Measurements from ENCODE around the gene CENPN.
A peak's percentile ranks its signal among the peaks of the same experiment; 100 is the strongest.

CENPN gene

DNA sequence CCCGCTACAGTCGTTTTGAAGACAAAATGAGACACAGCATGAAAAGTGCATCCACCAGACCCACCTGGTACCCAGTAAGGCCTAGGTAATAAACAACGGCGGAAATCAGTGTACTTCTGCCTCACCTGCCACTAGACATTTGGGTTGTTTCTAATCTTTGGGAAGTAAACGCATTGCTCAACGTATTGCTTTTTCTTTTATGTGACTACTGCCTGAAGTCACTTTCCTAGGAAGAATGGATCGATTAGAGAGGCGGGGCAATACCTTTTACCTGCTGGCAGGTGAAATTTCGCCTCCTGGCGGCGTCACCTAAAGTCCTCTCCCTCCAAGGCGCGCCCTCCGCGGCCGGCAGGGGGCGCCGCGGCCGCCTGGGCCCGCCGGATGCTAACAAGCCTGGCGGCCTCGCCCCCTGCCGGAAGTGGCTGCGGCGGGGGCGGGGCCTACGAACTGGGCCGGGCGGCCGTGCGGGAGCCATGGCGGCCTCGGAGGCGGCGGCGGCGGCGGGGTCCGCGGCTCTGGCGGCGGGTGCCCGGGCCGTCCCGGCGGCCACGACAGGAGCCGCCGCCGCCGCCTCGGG, 28.5 kb downstream of the CENPN start, which contains the start of gene ATMIN:
Gene ATMIN, plus strand, starts transcription at position 445 of the 577 bp plus-strand sequence. Its CDS starts 29 bp downstream, at position 474.
- DNase-seq (ENCODE audit: low spot score): peak; percentile 89
- CTCF ChIA-PET: interaction anchor here (0.5 to 1.2 kb wide), 9 partner anchors 17 to 971 kb away, joined by 3 to 5 read pairs (median 4); partner anchors contain the start of gene BCO1
- peak within 1 kb of the TSS; percentile 67 for H3K27ac ChIP-seq
- peak; percentile 98 for TF ChIP-seq CTCF (conservative IDR thresholded peaks at IDR 0.05; ENCODE audit: low read depth)
- POLR2A ChIA-PET (ENCODE audit: low non-redundant PET): interaction anchor here (1.2 kb wide), 1 partner anchor 41 kb away, joined by 3 read pairs; no protein-coding TSS in a partner anchor

- ChIA-PET CTCF (interaction anchor here (0.5 to 1.2 kb wide), 9 partner anchors 17 to 972 kb away, joined by 3 to 5 read pairs (median 4); partner anchors contain the start of gene BCO1), POLR2A (ENCODE audit: low non-redundant PET) (no interaction called here)
- TF ChIP-seq CTCF (conservative IDR thresholded peaks at IDR 0.05; ENCODE audit: low read depth): no peak
- peak; percentile 30 for DNase-seq (ENCODE audit: low spot score)
- H3K27ac ChIP-seq: peak overlapping the region; percentile 67
Observed at GRCh38 chr16:81035975-81036750, 29.1 kb downstream of the CENPN start.

- no peak for TF ChIP-seq CTCF (conservative IDR thresholded peaks at IDR 0.05; ENCODE audit: low read depth)
- ChIA-PET CTCF (interaction anchor here (0.7 kb wide), 1 partner anchor 301 kb away, joined by 3 read pairs; no protein-coding TSS in a partner anchor), POLR2A (ENCODE audit: low non-redundant PET) (interaction anchor here (0.5 kb wide), 1 partner anchor 46 kb away, joined by 4 read pairs; no protein-coding TSS in a partner anchor)
- peak; percentile 9 for DNase-seq (ENCODE audit: low spot score)
- H3K27ac ChIP-seq: peak overlapping the region; percentile 67; the same call in 1 of the 2 replicates
Observed at GRCh38 chr16:81036751-81037350, 29.8 kb downstream of the CENPN start.

DNA sequence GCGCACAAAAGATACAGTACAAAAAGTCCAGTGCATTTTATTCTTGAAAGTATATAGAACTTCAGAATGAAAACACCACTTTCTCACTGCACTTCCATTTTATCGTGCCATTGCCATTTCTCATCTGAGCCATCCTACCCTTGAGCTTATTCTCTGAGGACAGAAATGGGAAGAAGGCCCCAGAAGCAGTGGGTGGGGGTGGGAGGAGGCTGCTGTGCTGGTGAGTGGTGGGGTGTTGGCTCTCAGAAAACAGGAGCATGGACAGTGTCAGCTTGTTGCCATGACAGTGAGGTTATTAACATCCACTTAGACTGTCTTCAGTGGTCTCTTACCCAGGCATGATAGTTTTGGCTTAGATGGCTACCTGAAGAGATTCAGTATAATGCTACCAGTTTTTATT, 33.1 kb downstream of the CENPN start:
- CTCF ChIA-PET: no interaction called here
- H3K27ac ChIP-seq: no peak overlapping the region
- DNase-seq (ENCODE audit: low spot score): no peak
- no peak for TF ChIP-seq CTCF (conservative IDR thresholded peaks at IDR 0.05; ENCODE audit: low read depth)
- POLR2A ChIA-PET (ENCODE audit: low non-redundant PET): no interaction called here

DNA sequence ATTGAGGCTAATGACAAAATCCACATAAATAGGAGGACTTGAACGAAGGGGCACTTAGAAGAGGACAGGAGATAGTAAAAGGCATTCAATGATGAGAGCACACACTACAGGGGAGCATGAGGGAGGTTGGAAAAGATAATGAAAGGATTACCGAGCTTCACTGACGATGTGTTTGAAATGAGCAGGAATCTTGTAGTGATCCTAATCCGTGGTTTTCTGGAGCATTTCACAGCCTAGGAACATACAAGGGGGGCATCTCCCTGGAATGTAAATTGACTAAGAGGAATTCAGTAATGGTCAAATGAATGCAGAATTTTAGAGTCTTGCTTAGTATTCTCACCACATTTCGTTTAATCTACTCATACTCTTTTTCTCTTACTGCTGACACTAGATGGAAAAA, 33.8 kb downstream of the CENPN start:
- ChIA-PET POLR2A (ENCODE audit: low non-redundant PET) (no interaction called here), CTCF (no interaction called here)
- TF ChIP-seq CTCF (conservative IDR thresholded peaks at IDR 0.05; ENCODE audit: low read depth): no peak
- DNase-seq (ENCODE audit: low spot score): no peak
- no peak overlapping the region for H3K27ac ChIP-seq

- ChIA-PET CTCF (no interaction called here), POLR2A (ENCODE audit: low non-redundant PET) (no interaction called here)
- no peak for DNase-seq (ENCODE audit: low spot score)
- no peak for TF ChIP-seq CTCF (conservative IDR thresholded peaks at IDR 0.05; ENCODE audit: low read depth)
- H3K27ac ChIP-seq: no peak overlapping the region
Observed at GRCh38 chr16:81041696-81042095, 34.7 kb downstream of the CENPN start.
